ENCODE measurements around the gene NIPBL.

GRCh38 chr5:36908544-36909260 is 32.1 kb downstream of the NIPBL start:
- no peak for TF ChIP-seq CTCF (IDR thresholded peaks at IDR 0.05; ENCODE audit: control extremely low read depth in 1 of 3, insufficient read depth in 1 of 3, low read depth in 1 of 3, low read length in 3 of 3)
- no peak for TF ChIP-seq SP2 (IDR thresholded peaks at IDR 0.05; ENCODE audit: low read length)
- no peak for TF ChIP-seq USF2 (IDR thresholded peaks at IDR 0.05; ENCODE audit: low read length)
- no peak for TF ChIP-seq POLR2AphosphoS5 (IDR thresholded peaks at IDR 0.05; ENCODE audit: low read depth, low read length)
- no peak for TF ChIP-seq POLR2A (IDR thresholded peaks at IDR 0.05; ENCODE audit: control extremely low read depth in 1 of 2, low read depth in 2 of 2, low read length in 2 of 2)
- no peak for TF ChIP-seq BRCA1 (IDR thresholded peaks at IDR 0.05; ENCODE audit: low read depth, low read length)
- TF ChIP-seq TAF1 (IDR thresholded peaks at IDR 0.05; ENCODE audit: low read depth, low read length) = no peak
- TF ChIP-seq RFX5 (IDR thresholded peaks at IDR 0.05; ENCODE audit: borderline replicate concordance, low read depth, low read length) = no peak
- TF ChIP-seq CBX5 (IDR thresholded peaks at IDR 0.05; ENCODE audit: low read depth, low read length) = no peak

All from H1 (cell line).